ENCODE results near the gene NTM. TPM values are rescaled to one million over a fixed set of nuclear protein-coding genes. Genes with fewer than 3 reads are reported as not detected.

The NTM gene
- polyA plus RNA-seq, 1 donor (not counting 4 experiments of a cell fraction or from before 2014, with no cell fraction given), result 47.9 TPM

DNA sequence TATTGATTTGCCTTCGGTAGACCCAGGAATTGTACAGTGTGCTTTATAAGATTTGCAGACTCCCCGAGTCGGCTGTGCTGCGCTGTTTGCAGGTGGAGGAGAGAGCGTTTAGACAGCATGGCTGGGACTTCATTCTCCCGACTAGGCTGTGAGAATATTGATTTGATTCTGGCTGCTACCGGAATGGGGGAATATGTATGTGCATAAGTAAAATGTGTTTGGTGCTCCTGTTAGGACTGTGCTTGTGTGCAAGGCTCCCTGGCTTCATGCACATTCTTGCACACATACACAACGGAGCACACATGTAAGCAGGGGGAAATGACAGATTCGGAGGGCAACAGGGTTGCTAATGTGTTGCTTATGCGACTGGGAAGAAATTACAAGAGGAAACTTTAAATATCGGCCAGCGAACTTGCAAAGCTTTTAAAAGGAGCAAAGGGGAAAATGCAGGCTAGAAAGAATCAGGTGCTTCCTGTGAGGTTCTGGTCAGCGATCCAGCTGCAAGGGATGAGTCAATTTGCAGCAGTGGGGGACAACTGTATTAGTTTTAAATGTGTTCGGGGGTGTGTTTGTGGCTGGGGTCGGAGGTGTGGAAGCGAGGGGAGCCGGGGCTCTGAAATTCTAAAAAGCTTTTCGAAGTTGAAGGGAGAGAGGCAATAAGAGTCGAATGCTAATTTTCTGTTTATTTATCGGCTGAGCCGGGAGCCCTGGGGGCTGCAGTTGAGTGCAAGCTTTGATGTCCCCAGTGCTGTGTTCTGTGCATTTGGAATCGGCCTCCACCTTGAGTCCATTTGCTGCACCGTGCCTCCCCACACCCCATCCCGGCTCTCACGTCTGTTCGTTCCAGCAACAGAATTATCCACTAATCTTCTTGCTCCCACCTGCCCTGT is 731 bp downstream of the NTM start:
- no peaks in the 10 kb centered on the region for H4K20me1 ChIP-seq (ENCODE audit: control insufficient read depth, extremely low read depth, insufficient read depth, low read length)
- H3K4me2 ChIP-seq (ENCODE audit: control insufficient read depth, extremely low read depth, insufficient read depth, low read depth, low read length), result no peak overlapping the region
- no peak overlapping the region for H3K4me3 ChIP-seq (ENCODE audit: control insufficient read depth in 2 of 3, extremely low read depth in 1 of 3, insufficient read depth in 2 of 3, low read depth in 1 of 3, low read length in 3 of 3)
- TF ChIP-seq, protein P1, sequence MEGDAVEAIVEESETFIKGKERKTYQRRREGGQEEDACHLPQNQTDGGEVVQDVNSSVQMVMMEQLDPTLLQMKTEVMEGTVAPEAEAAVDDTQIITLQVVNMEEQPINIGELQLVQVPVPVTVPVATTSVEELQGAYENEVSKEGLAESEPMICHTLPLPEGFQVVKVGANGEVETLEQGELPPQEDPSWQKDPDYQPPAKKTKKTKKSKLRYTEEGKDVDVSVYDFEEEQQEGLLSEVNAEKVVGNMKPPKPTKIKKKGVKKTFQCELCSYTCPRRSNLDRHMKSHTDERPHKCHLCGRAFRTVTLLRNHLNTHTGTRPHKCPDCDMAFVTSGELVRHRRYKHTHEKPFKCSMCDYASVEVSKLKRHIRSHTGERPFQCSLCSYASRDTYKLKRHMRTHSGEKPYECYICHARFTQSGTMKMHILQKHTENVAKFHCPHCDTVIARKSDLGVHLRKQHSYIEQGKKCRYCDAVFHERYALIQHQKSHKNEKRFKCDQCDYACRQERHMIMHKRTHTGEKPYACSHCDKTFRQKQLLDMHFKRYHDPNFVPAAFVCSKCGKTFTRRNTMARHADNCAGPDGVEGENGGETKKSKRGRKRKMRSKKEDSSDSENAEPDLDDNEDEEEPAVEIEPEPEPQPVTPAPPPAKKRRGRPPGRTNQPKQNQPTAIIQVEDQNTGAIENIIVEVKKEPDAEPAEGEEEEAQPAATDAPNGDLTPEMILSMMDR (optimal IDR thresholded peaks at IDR 0.05 in 1 of 3, IDR thresholded peaks at IDR 0.05 in 1 of 3, conservative IDR thresholded peaks at IDR 0.05 in 1 of 3; ENCODE audit: extremely low read depth in 1 of 3, insufficient read depth in 2 of 3, low read length in 3 of 3), result no peak
- peak; percentile 64 for TF ChIP-seq EZH2 (IDR thresholded peaks at IDR 0.05; ENCODE audit: low read length)
- H3K9me1 ChIP-seq (ENCODE audit: control insufficient read depth, extremely low read depth, insufficient read depth, low read length), result no peaks in the 10 kb centered on the region
- no peak overlapping the region for H2AFZ ChIP-seq (ENCODE audit: control insufficient read depth, low read length)
- H3K27me3 ChIP-seq (ENCODE audit: control insufficient read depth, extremely low read depth, insufficient read depth, low read length), result peaks cover 35% of the 10 kb centered on the region
- H3K9ac ChIP-seq (ENCODE audit: control insufficient read depth, extremely low read depth, insufficient read depth, low read length), result no peak overlapping the region
- H3K79me2 ChIP-seq (ENCODE audit: control insufficient read depth, insufficient read depth, low read length), result no peaks in the 10 kb centered on the region
- no peaks in the 10 kb centered on the region for H3K4me1 ChIP-seq (ENCODE audit: control insufficient read depth, extremely low read depth, insufficient read depth, low read length)
- FAIRE-seq (no peak), DNase-seq (ENCODE audit: low read depth, low spot score) (no peak)
- H3K36me3 ChIP-seq (ENCODE audit: control insufficient read depth in 2 of 2, extremely low read depth in 1 of 2, insufficient read depth in 2 of 2, low read length in 2 of 2), result no peaks in the 10 kb centered on the region
- dilution Hi-C loops (cut with MboI; ENCODE audit: extremely low pct_ligation_motif_present, low sequenced_read_pairs), result no loop called here
- H3K9me3 ChIP-seq (ENCODE audit: control insufficient read depth, low read depth, low read length), result no peaks in the 10 kb centered on the region
- no peak overlapping the region for H3K27ac ChIP-seq (ENCODE audit: control insufficient read depth, insufficient read depth, low read length)

DNA sequence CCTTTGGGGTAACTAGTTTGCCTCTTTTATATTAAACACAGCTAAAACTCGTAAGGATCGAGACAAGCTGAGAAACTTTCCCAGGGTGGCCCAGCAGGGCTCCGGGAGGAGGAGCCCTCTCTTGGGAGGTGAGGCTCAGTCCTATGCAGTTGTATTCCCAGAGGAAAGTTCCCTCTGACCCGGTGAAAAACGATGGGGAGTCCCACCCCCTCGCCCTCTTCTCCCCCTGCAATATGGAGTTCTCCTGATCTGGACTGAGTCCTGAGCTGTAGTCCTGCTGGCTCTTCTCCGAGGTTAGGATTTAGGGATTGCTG is 1.3 kb downstream of the NTM start:
- Histone ChIP-seq H3K4me2 (ENCODE audit: control insufficient read depth, extremely low read depth, insufficient read depth, low read depth, low read length) (no peak overlapping the region), H3K4me1 (ENCODE audit: control insufficient read depth, extremely low read depth, insufficient read depth, low read length) (no peaks in the 10 kb centered on the region), H3K9ac (ENCODE audit: control insufficient read depth, extremely low read depth, insufficient read depth, low read length) (no peak overlapping the region), H3K36me3 (ENCODE audit: control insufficient read depth in 2 of 2, extremely low read depth in 1 of 2, insufficient read depth in 2 of 2, low read length in 2 of 2) (no peaks in the 10 kb centered on the region), H2AFZ (ENCODE audit: control insufficient read depth, low read length) (no peak overlapping the region), H3K27ac (ENCODE audit: control insufficient read depth, insufficient read depth, low read length) (no peak overlapping the region), H3K9me1 (ENCODE audit: control insufficient read depth, extremely low read depth, insufficient read depth, low read length) (no peaks in the 10 kb centered on the region), H3K4me3 (ENCODE audit: control insufficient read depth in 2 of 3, extremely low read depth in 1 of 3, insufficient read depth in 2 of 3, low read depth in 1 of 3, low read length in 3 of 3) (no peak overlapping the region), H3K27me3 (ENCODE audit: control insufficient read depth, extremely low read depth, insufficient read depth, low read length) (peaks cover 35% of the 10 kb centered on the region), H3K9me3 (ENCODE audit: control insufficient read depth, low read depth, low read length) (no peaks in the 10 kb centered on the region), H3K79me2 (ENCODE audit: control insufficient read depth, insufficient read depth, low read length) (no peaks in the 10 kb centered on the region), H4K20me1 (ENCODE audit: control insufficient read depth, extremely low read depth, insufficient read depth, low read length) (no peaks in the 10 kb centered on the region)
- no peak for FAIRE-seq
- TF ChIP-seq, protein P1 (optimal IDR thresholded peaks at IDR 0.05 in 1 of 3, IDR thresholded peaks at IDR 0.05 in 1 of 3, conservative IDR thresholded peaks at IDR 0.05 in 1 of 3; ENCODE audit: extremely low read depth in 1 of 3, insufficient read depth in 2 of 3, low read length in 3 of 3), result no peak
- no peak for TF ChIP-seq EZH2 (IDR thresholded peaks at IDR 0.05; ENCODE audit: low read length)
- DNase-seq (ENCODE audit: low read depth, low spot score), result no peak
- dilution Hi-C loops (cut with MboI; ENCODE audit: extremely low pct_ligation_motif_present, low sequenced_read_pairs), result no loop called here
